Caco-2 (cell line): Measurements from ENCODE around the gene XXYLT1. TPM values are rescaled to one million over a fixed set of nuclear protein-coding genes. Genes with fewer than 3 reads are reported as not detected.

Source experiments
- Bru-seq: library from RNA; stranded (reverse); fragments of 400-500 nt; gene quantifications from one replicate; lab custom pipeline; 2021; lab: Mats Ljungman, UMichigan
- BruChase-seq, 2 experiments: library from RNA; stranded (reverse); fragments of 400-500 nt; gene quantifications; one replicate each; lab custom pipeline; 2021; lab: Mats Ljungman, UMichigan
- BruUV-seq: library from RNA; stranded (reverse); fragments of 400-500 nt; replicated peaks from 2 replicates; lab custom pipeline; 2021; lab: Mats Ljungman, UMichigan
- CTCF ChIA-PET: fragments of 300-600 bp; sonication (Branson Sonifier 250); formaldehyde crosslinking; loops from one replicate; lab custom pipeline; 2022; ENCODE audit warnings: antibody characterized with exemption; lab: Charles Lee
- POLR2A ChIA-PET: fragments of 300-600 bp; sonication (Branson Sonifier 250); formaldehyde crosslinking; loops from one replicate; lab custom pipeline; 2022; ENCODE audit warnings: antibody characterized with exemption; lab: Charles Lee
- DNase-seq, 2 experiments: peaks; one replicate each; pipeline versions ENCODE4 v3.0.0 to v3.0.0-alpha.2; 2020 to 2022
- H3K27me3 ChIP-seq: replicated peaks from 2 replicates; pipeline ENCODE4 v1.6.0; 2011; ENCODE audit warnings: low read length; ENCODE audit not compliant: control insufficient read depth, insufficient read depth
- H3K36me3 ChIP-seq: 2 replicates; pipeline ENCODE4 v1.5.1; 2011; ENCODE audit warnings: low read length; ENCODE audit not compliant: control insufficient read depth, insufficient read depth
- H3K4me1 ChIP-seq: fragments of 250-450 bp; sonication (Bioruptor Pico); 2 replicates; pipeline ENCODE4 v1.5.1; 2020; ENCODE audit warnings: mild to moderate bottlenecking
- H3K4me3 ChIP-seq: 2 replicates; pipeline ENCODE4 v1.5.1; 2011; ENCODE audit warnings: low read depth, mild to moderate bottlenecking, control low read depth, low read length
- H3K9me3 ChIP-seq: fragments of 250-450 bp; sonication (Bioruptor Pico); 2 replicates; pipeline ENCODE4 v1.5.1; 2020; ENCODE audit warnings: mild to moderate bottlenecking, moderate library complexity
- H3K27ac Mint-ChIP-seq: one replicate; pipeline ENCODE4 v1.8.0; 2022; ENCODE audit warnings: mixed read lengths; ENCODE audit not compliant: unreplicated experiment
- H3K27me3 Mint-ChIP-seq: one replicate; pipeline ENCODE4 v1.8.0; 2022; ENCODE audit warnings: mixed read lengths; ENCODE audit not compliant: insufficient read depth, unreplicated experiment
- H3K36me3 Mint-ChIP-seq: one replicate; pipeline ENCODE4 v1.8.0; 2022; ENCODE audit warnings: mild to moderate bottlenecking, mixed read lengths; ENCODE audit not compliant: insufficient read depth, unreplicated experiment
- H3K4me1 Mint-ChIP-seq: one replicate; pipeline ENCODE4 v1.8.0; 2022; ENCODE audit warnings: low read depth, mixed read lengths; ENCODE audit not compliant: unreplicated experiment
- H3K4me3 Mint-ChIP-seq: one replicate; pipeline ENCODE4 v1.8.0; 2022; ENCODE audit warnings: mild to moderate bottlenecking, moderate library complexity, mixed read lengths; ENCODE audit not compliant: unreplicated experiment
- H3K9me3 Mint-ChIP-seq: one replicate; pipeline ENCODE4 v1.8.0; 2022; ENCODE audit warnings: mixed read lengths; ENCODE audit not compliant: unreplicated experiment
- CTCF ChIP-seq, 2 experiments: fragments of 200-600 bp in 1 of 2; IDR thresholded peaks; 1 replicate in 1 of 2; 2 replicates in 1 of 2; pipeline versions ENCODE4 v1.5.1 to v1.8.0; 2011 to 2022; ENCODE audit warnings: antibody characterized with exemption in 1 of 2, control low read depth in 1 of 2, inconsistent platforms in 1 of 2, low read depth in 1 of 2, low read length in 1 of 2, mild to moderate bottlenecking in 1 of 2, moderate library complexity in 1 of 2; ENCODE audit not compliant: insufficient read depth in 1 of 2, severe bottlenecking in 1 of 2, unreplicated experiment in 1 of 2
- intact Hi-C: fragments of 100-400 bp; cut with micrococcal nuclease; formaldehyde crosslinking; loops from one replicate; pipeline ENCODE4 v1.10.0; 2022; ENCODE audit not compliant: unreplicated experiment
- long read RNA-seq: library from polyadenylated mRNA; stranded (forward); transcript quantifications from one replicate; pipeline ENCODE4 v2.0.0, GENCODE V29; 2022
- total RNA-seq: library from RNA; stranded (reverse); gene quantifications from 2 replicates; pipeline ENCODE4 v1.2.3, GENCODE V29; 2022

Gene XXYLT1
- 12.2 and 14.2 TPM in 2 replicates for total RNA-seq
- percentile 59 among the genes with signal in this experiment for Bru-seq, nascent RNA
- percentile 58 among the genes with signal in this experiment for BruChase-seq, experiment 1, labeled RNA remaining after a 2-hour chase
- percentile 61 among the genes with signal in this experiment for BruChase-seq, experiment 2, labeled RNA remaining after a 6-hour chase
- long read RNA-seq, transcript XXYLT1-201 (4 exons, 2,727 nt): major isoform, 9 of 14 reads
- long read RNA-seq, partial matches to known transcripts: 0 of 14 reads
- long read RNA-seq, other reads (novel, unspliced or antisense): 5 of 14 reads

GRCh38 chr3:195270817-195271409, at the start of gene XXYLT1:
Gene XXYLT1, minus strand, starts transcription at chr3:195271159. Its CDS starts 101 bp downstream, at chr3:195271058.
- no peaks in the 10 kb centered on the region for H3K9me3 Mint-ChIP-seq
- Histone ChIP-seq H3K9me3 (no peaks in the 10 kb centered on the region), H3K4me1 (peaks cover 36% of the 10 kb centered on the region), H3K36me3 (peaks cover 2% of the 10 kb centered on the region), H3K27me3 (no peaks in the 10 kb centered on the region), H3K4me3 (peak within 1 kb of the TSS; percentile 91)
- peaks cover 19% of the 10 kb centered on the region for H3K36me3 Mint-ChIP-seq
- no TSS peak for BruUV-seq
- ChIA-PET CTCF (interaction anchor here (0.5 to 2.7 kb wide), 31 partner anchors 9 to 599 kb away, joined by 3 to 34 read pairs (median 4); partner anchors contain the start of genes ACAP2, APOD, LSG1 and PPP1R2), POLR2A (interaction anchor here (0.6 to 1.2 kb wide), 3 partner anchors 82 to 637 kb away, joined by 3 read pairs; partner anchors contain the start of genes ACAP2 and TMEM44)
- intact Hi-C loops: loop anchor here (1.0 kb wide), 3 partner anchors 14 to 251 kb away; partner anchors contain the start of gene ACAP2
- H3K27me3 Mint-ChIP-seq: no peaks in the 10 kb centered on the region
- peak; percentile 92 to 94 for DNase-seq
- H3K4me1 Mint-ChIP-seq: peaks cover 21% of the 10 kb centered on the region
- TF ChIP-seq CTCF (IDR thresholded peaks at IDR 0.05; ENCODE audit: insufficient read depth in 1 of 2, low read depth in 1 of 2, low read length in 1 of 2, severe bottlenecking in 1 of 2, unreplicated experiment in 1 of 2): peak; percentile 42 to 54
- peak within 1 kb of the TSS; percentile 88 for H3K4me3 Mint-ChIP-seq
- H3K27ac Mint-ChIP-seq: peak within 1 kb of the TSS; percentile 80

- Histone ChIP-seq H3K27me3 (no peaks in the 10 kb centered on the region), H3K4me1 (no peaks in the 10 kb centered on the region), H3K9me3 (peaks cover 16% of the 10 kb centered on the region; the same call in 1 of the 2 replicates), H3K4me3 (no peak overlapping the region), H3K36me3 (peaks cover 2% of the 10 kb centered on the region)
- DNase-seq: peak in 1 of 2 experiments; percentile 9
- peaks cover 37% of the 10 kb centered on the region for H3K36me3 Mint-ChIP-seq
- H3K27ac Mint-ChIP-seq: no peak overlapping the region
- no peaks in the 10 kb centered on the region for H3K4me1 Mint-ChIP-seq
- BruUV-seq: no TSS peak
- no peak for TF ChIP-seq CTCF (IDR thresholded peaks at IDR 0.05; ENCODE audit: insufficient read depth in 1 of 2, low read depth in 1 of 2, low read length in 1 of 2, severe bottlenecking in 1 of 2, unreplicated experiment in 1 of 2)
- CTCF ChIA-PET: no interaction called here
- H3K4me3 Mint-ChIP-seq: no peak overlapping the region
- intact Hi-C loops: no loop called here
- no peaks in the 10 kb centered on the region for H3K27me3 Mint-ChIP-seq
- POLR2A ChIA-PET: no interaction called here
- peaks cover 9% of the 10 kb centered on the region for H3K9me3 Mint-ChIP-seq
These were observed 48.1 kb upstream of the XXYLT1 start for GRCh38 chr3:195319060-195319459.

GRCh38 chr3:195312714-195313113, 41.8 kb upstream of the XXYLT1 start:
- Histone ChIP-seq H3K4me3 (no peak overlapping the region), H3K36me3 (no peaks in the 10 kb centered on the region), H3K9me3 (no peaks in the 10 kb centered on the region), H3K4me1 (no peaks in the 10 kb centered on the region), H3K27me3 (no peaks in the 10 kb centered on the region)
- Mint-ChIP-seq H3K27ac (no peak overlapping the region), H3K36me3 (peaks cover 8% of the 10 kb centered on the region), H3K4me1 (no peaks in the 10 kb centered on the region), H3K4me3 (no peak overlapping the region), H3K27me3 (no peaks in the 10 kb centered on the region), H3K9me3 (no peaks in the 10 kb centered on the region)
- no peak for DNase-seq
- CTCF ChIA-PET: no interaction called here
- BruUV-seq: no TSS peak
- POLR2A ChIA-PET: interaction anchor here (0.6 kb wide), 1 partner anchor 11 kb away, joined by 6 read pairs; no protein-coding TSS in a partner anchor
- no peak for TF ChIP-seq CTCF (IDR thresholded peaks at IDR 0.05; ENCODE audit: insufficient read depth in 1 of 2, low read depth in 1 of 2, low read length in 1 of 2, severe bottlenecking in 1 of 2, unreplicated experiment in 1 of 2)
- intact Hi-C loops: no loop called here
